Peyer's patch (tissue), 4 donors: ENCODE data around the gene TSEN54. TPM values are rescaled to one million over a fixed set of nuclear protein-coding genes. Genes with fewer than 3 reads are reported as not detected.

Experiments used
- DNase-seq, 3 donors: peaks; one replicate each; pipeline ENCODE4 v3.0.0-alpha.2; 2017 to 2019
- H3K27ac ChIP-seq, 4 donors: fragments of 200-600 bp; sonication (generic); one replicate each; pipeline ENCODE4 v1.5.1; 2016 to 2019
- H3K27me3 ChIP-seq, 2 donors: fragments of 200-600 bp; sonication (generic); one replicate each; pipeline ENCODE4 v1.5.1; 2019
- H3K36me3 ChIP-seq, 3 donors: fragments of 200-600 bp; sonication (generic); one replicate each; pipeline ENCODE4 v1.5.1; 2016 to 2019
- H3K4me1 ChIP-seq, 4 donors: fragments of 200-600 bp; sonication (generic); one replicate each; pipeline ENCODE4 v1.5.1; 2016 to 2019
- H3K4me3 ChIP-seq, 4 donors: fragments of 200-600 bp; sonication (generic); 1 replicate in 3 of 4; 2 replicates in 1 of 4; pipeline ENCODE4 v1.5.1; 2016 to 2019; ENCODE audit warnings: mild to moderate bottlenecking in 1 of 4
- H3K9me3 ChIP-seq, 4 donors: fragments of 200-600 bp; sonication (generic); one replicate each; pipeline ENCODE4 v1.5.1; 2016 to 2019; ENCODE audit warnings: mild to moderate bottlenecking in 1 of 4
- POLR2A ChIP-seq, 2 donors: fragments of 450-650 bp; IDR thresholded peaks; one replicate each; pipeline ENCODE4 v1.5.1; 2017; ENCODE audit warnings: antibody characterized with exemption in 2 of 2, mild to moderate bottlenecking in 2 of 2, moderate library complexity in 2 of 2
- total RNA-seq, 4 donors: library from RNA; depleted of rRNA; stranded (reverse); fragments of >200 nt; gene quantifications; one replicate each; pipeline ENCODE4 v1.1.0, GENCODE V29; 2016
- TF ChIP-seq, protein P1 (sequence below), 6 experiments: fragments of 450-650 bp in 4 of 6; fragments of 200-600 bp in 2 of 6; sonication (generic) in 1 of 6; IDR thresholded peaks; one replicate each; pipeline ENCODE4 v1.5.1; 2017 to 2019; ENCODE audit warnings: antibody characterized with exemption in 6 of 6, mild to moderate bottlenecking in 3 of 6, moderate library complexity in 1 of 6

Gene TSEN54
- total RNA-seq, 4 donors from 2014 or later = 47.9 to 89.5 (median 80.0) TPM

DNA sequence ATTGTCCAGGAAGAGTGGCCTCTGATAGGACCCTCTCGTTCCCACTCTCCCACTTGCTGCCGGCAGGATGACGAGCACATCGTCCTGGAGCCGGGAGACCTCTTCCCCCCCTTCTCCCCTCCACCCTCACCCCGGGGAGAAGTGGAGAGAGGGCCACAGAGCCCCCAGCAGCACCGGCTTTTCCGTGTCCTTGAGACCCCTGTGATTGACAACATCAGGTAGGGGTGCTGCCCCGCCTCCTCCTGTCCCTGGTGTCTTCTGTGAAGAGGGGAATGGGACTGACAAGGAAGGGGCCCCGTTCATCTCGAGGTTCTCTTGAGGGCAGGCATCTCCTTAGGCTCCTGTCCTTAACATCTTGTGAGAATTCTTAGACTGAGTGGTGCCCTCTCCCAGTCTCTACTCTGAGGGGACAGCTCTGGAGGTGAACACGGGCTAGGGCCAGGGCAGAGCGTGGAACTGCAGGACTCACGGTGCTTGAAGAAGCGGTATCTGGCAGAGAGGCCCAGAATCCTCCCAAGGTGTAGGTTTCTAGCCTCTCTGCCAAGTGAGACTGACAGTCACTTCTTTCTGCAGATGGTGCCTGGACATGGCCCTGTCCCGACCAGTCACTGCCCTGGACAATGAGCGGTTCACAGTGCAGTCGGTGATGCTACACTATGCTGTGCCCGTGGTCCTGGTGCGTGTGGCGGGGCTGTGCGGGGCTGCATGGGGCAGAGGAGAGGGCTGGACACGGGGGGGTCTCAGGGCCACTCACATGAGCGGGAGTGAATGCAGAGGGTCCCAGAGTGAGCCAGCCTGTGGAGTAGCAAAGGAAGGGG, 27.4 kb upstream of the TSEN54 start:
- Histone ChIP-seq H3K27me3 (no peaks in the 10 kb centered on the region), H3K4me1 (peaks cover 0 to 33% (median 6%) of the 10 kb centered on the region in 4 donors), H3K9me3 (no peaks in the 10 kb centered on the region), H3K27ac (peak overlapping the region in 2 of 4 donors; percentile 60 to 78), H3K36me3 (peaks cover 0 to 35% (median 0%) of the 10 kb centered on the region in 3 donors), H3K4me3 (no peak overlapping the region)
- no peak for DNase-seq
- TF ChIP-seq POLR2A (IDR thresholded peaks at IDR 0.05) = no peak
- TF ChIP-seq, protein P1, sequence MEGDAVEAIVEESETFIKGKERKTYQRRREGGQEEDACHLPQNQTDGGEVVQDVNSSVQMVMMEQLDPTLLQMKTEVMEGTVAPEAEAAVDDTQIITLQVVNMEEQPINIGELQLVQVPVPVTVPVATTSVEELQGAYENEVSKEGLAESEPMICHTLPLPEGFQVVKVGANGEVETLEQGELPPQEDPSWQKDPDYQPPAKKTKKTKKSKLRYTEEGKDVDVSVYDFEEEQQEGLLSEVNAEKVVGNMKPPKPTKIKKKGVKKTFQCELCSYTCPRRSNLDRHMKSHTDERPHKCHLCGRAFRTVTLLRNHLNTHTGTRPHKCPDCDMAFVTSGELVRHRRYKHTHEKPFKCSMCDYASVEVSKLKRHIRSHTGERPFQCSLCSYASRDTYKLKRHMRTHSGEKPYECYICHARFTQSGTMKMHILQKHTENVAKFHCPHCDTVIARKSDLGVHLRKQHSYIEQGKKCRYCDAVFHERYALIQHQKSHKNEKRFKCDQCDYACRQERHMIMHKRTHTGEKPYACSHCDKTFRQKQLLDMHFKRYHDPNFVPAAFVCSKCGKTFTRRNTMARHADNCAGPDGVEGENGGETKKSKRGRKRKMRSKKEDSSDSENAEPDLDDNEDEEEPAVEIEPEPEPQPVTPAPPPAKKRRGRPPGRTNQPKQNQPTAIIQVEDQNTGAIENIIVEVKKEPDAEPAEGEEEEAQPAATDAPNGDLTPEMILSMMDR (IDR thresholded peaks at IDR 0.05) = no peak

DNA sequence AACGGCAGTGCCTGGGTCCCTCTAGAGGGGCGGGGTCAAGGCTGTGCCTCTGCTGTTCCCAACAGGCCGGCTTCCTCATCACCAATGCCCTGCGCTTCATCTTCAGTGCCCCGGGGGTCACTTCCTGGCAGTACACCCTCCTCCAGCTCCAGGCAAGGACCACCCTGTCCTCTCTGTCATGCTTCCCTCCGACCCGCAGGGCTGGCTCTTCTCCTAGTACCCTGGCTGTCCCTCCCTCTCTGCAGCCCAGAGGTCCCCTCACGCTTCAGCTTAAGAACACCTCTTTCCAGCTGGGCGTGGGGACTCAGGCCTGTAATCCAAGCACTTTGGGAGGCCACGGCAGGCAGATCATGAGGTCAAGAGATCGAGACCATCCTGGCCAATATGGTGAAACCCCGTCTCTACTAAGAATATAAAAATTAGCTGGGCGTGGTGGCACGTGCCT, 26.8 kb upstream of the TSEN54 start:
- no peak overlapping the region for H3K4me3 ChIP-seq
- peaks cover 0 to 33% (median 6%) of the 10 kb centered on the region in 4 donors for H3K4me1 ChIP-seq
- DNase-seq = no peak
- H3K36me3 ChIP-seq = peaks cover 0 to 41% (median 0%) of the 10 kb centered on the region in 3 donors
- H3K27ac ChIP-seq = peak overlapping the region in 3 of 4 donors; percentile 60 to 78 (median 71)
- TF ChIP-seq, protein P1 (IDR thresholded peaks at IDR 0.05) = no peak
- no peak for TF ChIP-seq POLR2A (IDR thresholded peaks at IDR 0.05)
- H3K27me3 ChIP-seq = no peaks in the 10 kb centered on the region
- no peaks in the 10 kb centered on the region for H3K9me3 ChIP-seq

DNA sequence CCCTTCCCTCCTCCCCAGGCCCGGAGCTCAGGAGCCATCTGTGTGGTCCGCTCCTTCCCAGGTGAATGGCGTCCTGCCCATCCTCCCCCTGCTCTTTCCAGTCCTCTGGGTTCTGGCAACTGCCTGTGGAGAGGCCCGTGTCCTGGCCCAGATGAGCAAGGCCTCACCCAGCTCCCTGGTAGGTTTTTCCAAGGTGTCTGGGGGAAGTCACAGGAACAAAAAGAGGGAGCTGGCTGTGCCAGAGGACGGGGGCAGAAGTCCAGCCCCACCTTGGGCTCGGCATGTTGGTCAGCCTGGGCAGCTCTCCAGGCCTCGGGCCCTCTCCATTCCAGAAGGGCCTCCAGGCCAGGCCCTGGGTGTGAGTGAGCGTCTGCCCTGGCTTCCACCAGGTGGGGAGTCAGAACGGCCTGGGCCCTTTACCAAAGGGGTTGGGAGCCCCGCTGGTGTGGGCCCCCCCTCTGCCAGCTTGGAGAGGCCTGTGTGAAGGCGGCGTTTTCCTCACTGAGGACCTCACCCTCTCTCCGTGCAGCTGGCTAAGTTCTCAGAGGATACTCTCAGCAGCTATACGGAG, 26.1 kb upstream of the TSEN54 start:
- Histone ChIP-seq H3K4me1 (peaks cover 0 to 33% (median 6%) of the 10 kb centered on the region in 4 donors), H3K27me3 (no peaks in the 10 kb centered on the region), H3K9me3 (no peaks in the 10 kb centered on the region), H3K4me3 (no peak overlapping the region), H3K27ac (peak overlapping the region in 3 of 4 donors; percentile 60 to 78 (median 71)), H3K36me3 (peaks cover 0 to 48% (median 0%) of the 10 kb centered on the region in 3 donors)
- peak in 2 of 3 donors; percentile 79 to 84 for DNase-seq
- TF ChIP-seq POLR2A (IDR thresholded peaks at IDR 0.05) = peak in 1 of 2 donors; percentile 32
- TF ChIP-seq, protein P1 (IDR thresholded peaks at IDR 0.05) = no peak

DNA sequence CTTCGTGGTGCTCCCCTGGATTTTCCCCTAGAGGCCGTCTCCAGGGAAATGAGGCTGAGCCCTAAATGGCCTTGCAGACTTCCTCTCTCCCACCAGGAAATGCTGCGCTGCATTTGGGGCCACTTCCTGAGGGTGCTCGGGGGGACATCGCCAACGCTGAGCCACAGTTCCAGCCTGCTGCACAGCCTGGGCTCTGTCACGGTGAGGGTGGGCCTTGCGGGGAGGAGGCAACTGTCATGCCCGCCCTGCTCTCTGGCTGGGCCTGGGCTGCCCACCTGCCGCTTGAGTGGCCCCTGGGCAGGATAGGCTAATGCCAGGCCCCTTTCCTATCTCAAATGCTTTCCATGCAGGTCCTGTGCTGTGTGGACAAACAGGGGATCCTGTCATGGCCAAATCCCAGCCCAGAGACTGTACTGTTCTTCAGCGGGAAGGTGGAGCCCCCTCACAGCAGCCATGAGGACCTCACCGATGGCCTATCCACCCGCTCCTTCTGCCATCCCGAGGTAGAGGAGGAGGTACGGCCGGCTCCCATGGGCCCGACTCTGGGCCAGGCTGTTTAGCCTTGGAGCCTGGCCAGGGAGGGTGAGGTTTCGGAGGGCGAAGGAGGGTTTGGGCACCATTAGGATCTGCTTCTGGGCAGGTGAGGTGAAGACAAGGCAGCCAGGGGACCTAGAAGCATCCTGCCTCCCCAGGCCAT, 25.2 kb upstream of the TSEN54 start:
- Histone ChIP-seq H3K27me3 (no peaks in the 10 kb centered on the region), H3K4me1 (peaks cover 0 to 33% (median 6%) of the 10 kb centered on the region in 4 donors), H3K36me3 (peaks cover 0 to 57% (median 0%) of the 10 kb centered on the region in 3 donors), H3K9me3 (no peaks in the 10 kb centered on the region), H3K27ac (peak overlapping the region in 3 of 4 donors; percentile 60 to 78 (median 71)), H3K4me3 (no peak overlapping the region)
- TF ChIP-seq, protein P1 (IDR thresholded peaks at IDR 0.05) = no peak
- TF ChIP-seq POLR2A (IDR thresholded peaks at IDR 0.05) = no peak
- DNase-seq = no peak

DNA sequence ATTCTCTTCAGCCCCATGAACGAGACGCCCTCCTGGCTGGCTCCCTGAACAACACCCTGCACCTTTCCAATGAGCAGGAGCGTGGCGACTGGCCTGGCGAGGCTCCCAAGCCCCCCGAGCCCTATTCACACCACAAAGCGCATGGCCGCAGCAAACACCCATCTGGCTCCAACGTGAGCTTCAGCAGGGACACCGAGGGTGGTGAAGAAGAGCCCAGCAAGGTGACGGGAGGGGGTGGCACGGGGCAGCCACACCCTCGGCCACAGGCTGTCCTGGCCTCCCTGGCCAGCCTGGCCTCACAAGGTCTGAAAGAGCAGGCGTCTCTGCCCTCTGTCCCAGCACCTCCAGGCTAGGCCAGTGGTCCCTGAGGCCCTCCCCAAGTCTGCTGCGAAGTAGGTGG, 24.6 kb upstream of the TSEN54 start:
- TF ChIP-seq, protein P1 (IDR thresholded peaks at IDR 0.05) = no peak
- TF ChIP-seq POLR2A (IDR thresholded peaks at IDR 0.05) = no peak
- no peak overlapping the region for H3K4me3 ChIP-seq
- DNase-seq = no peak
- H3K4me1 ChIP-seq = peaks cover 0 to 33% (median 6%) of the 10 kb centered on the region in 4 donors
- H3K9me3 ChIP-seq = no peaks in the 10 kb centered on the region
- no peaks in the 10 kb centered on the region for H3K27me3 ChIP-seq
- no peak overlapping the region for H3K27ac ChIP-seq
- peaks cover 0 to 63% (median 0%) of the 10 kb centered on the region in 3 donors for H3K36me3 ChIP-seq
